ENCODE data around the gene PAK1.

DNA sequence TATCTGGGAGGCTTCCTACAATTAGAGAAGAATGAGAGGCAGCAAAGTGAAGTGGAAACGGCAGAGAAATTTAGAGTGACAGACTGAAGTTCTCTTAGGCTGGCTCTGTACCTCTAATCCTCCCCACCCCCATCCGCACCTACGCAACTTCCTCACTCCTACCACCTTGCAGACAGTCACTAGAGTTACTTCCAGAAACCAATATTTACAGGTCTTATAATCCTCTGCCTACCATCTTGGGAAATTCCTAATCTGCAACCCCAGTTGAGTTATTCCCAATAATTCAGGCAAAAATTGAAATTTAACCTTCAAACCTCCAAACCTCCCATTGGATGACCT, 71.7 kb downstream of the PAK1 start:
- TF ChIP-seq ARNTL (CRISPR knock-in tag; IDR thresholded peaks at IDR 0.05; ENCODE audit: borderline replicate concordance, low read depth) (no peak), ISL1 (CRISPR knock-in tag; IDR thresholded peaks at IDR 0.05) (no peak), ZNF565 (CRISPR knock-in tag; conservative IDR thresholded peaks at IDR 0.05; ENCODE audit: low read depth) (no peak), OSR1 (CRISPR knock-in tag; IDR thresholded peaks at IDR 0.05) (no peak)

Measured in SK-N-SH treated with all-trans-retinoic acid at 6 μM for 48 hours (cell line).